LNCAP (cell line): ENCODE results near the gene PTGS1.

ENCODE experiments used
- TF ChIP-seq, protein P1 (sequence below): fragments of 450-650 bp; IDR thresholded peaks from 2 replicates; pipeline ENCODE4 v1.5.1; 2017; ENCODE audit warnings: mild to moderate bottlenecking

The PTGS1 gene

DNA sequence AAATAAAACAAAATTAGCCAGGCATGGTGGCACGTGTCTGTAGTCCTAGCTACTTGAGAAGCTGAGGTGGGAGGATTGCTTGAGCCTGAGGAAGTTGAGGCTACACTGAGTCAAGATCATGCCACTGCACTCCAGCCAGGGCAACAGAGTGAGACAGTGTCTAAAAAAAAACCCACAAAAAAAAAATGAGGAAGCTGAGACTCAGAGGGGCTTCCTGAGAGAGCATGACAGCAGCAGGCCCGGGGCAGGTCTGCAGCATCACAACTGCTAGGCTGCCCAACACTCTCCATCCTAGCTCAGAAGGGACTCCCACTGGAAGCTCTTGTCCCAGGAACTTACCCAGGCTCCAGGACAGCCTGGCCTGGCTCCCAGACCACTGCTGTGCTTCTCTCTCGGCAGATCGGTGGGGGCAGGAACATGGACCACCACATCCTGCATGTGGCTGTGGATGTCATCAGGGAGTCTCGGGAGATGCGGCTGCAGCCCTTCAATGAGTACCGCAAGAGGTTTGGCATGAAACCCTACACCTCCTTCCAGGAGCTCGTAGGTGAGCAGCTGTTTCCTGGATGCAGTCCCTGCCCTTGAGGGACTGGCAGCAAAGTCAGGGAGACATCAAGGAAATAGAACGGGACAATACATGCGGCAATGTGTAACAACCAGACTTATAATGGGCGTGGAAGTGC, 19.1 kb downstream of the PTGS1 start:
- TF ChIP-seq, protein P1, sequence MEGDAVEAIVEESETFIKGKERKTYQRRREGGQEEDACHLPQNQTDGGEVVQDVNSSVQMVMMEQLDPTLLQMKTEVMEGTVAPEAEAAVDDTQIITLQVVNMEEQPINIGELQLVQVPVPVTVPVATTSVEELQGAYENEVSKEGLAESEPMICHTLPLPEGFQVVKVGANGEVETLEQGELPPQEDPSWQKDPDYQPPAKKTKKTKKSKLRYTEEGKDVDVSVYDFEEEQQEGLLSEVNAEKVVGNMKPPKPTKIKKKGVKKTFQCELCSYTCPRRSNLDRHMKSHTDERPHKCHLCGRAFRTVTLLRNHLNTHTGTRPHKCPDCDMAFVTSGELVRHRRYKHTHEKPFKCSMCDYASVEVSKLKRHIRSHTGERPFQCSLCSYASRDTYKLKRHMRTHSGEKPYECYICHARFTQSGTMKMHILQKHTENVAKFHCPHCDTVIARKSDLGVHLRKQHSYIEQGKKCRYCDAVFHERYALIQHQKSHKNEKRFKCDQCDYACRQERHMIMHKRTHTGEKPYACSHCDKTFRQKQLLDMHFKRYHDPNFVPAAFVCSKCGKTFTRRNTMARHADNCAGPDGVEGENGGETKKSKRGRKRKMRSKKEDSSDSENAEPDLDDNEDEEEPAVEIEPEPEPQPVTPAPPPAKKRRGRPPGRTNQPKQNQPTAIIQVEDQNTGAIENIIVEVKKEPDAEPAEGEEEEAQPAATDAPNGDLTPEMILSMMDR, result no peak

DNA sequence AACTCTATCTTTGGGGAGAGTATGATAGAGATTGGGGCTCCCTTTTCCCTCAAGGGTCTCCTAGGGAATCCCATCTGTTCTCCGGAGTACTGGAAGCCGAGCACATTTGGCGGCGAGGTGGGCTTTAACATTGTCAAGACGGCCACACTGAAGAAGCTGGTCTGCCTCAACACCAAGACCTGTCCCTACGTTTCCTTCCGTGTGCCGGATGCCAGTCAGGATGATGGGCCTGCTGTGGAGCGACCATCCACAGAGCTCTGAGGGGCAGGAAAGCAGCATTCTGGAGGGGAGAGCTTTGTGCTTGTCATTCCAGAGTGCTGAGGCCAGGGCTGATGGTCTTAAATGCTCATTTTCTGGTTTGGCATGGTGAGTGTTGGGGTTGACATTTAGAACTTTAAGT, 21.5 kb downstream of the PTGS1 start:
- TF ChIP-seq, protein P1, result no peak

DNA sequence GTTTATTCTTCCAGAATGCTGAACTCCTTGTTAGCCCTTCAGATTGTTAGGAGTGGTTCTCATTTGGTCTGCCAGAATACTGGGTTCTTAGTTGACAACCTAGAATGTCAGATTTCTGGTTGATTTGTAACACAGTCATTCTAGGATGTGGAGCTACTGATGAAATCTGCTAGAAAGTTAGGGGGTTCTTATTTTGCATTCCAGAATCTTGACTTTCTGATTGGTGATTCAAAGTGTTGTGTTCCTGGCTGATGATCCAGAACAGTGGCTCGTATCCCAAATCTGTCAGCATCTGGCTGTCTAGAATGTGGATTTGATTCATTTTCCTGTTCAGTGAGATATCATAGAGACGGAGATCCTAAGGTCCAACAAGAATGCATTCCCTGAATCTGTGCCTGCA, 21.9 kb downstream of the PTGS1 start:
- TF ChIP-seq, protein P1, result no peak

DNA sequence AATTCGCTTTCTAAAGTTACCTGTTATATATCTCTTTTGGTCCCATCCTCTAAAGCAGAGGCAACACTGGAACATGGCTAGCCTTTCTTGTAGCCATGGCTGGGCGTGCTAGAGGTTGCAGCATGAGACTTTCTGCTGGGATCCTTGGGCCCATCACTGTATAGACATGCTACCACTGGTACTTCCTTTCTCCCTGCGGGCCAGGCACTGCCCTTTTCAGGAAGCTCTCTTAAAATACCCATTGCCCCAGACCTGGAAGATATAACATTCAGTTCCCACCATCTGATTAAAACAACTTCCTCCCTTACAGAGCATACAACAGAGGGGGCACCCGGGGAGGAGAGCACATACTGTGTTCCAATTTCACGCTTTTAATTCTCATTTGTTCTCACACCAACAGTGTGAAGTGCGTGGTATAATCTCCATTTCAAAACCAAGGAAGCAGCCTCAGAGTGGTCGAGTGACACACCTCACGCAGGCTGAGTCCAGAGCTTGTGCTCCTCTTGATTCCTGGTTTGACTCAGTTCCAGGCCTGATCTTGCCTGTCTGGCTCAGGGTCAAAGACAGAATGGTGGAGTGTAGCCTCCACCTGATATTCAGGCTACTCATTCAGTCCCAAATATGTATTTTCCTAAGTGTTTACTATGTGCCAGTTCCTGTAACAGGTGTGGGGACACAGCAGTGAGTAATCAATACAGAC, 22.6 kb downstream of the PTGS1 start:
- TF ChIP-seq, protein P1, result no peak

- TF ChIP-seq, protein P1, result no peak
Measured at GRCh38 chr9:122394265-122395125, 23.7 kb downstream of the PTGS1 start.

GRCh38 chr9:122396614-122397148, 25.9 kb downstream of the PTGS1 start:
- TF ChIP-seq, protein P1, result no peak

GRCh38 chr9:122397749-122398148, 26.9 kb downstream of the PTGS1 start:
- TF ChIP-seq, protein P1, result no peak
